ENCODE data around the gene SPNS2.
A peak's percentile ranks its signal among the peaks of the same experiment; 100 is the strongest.

SPNS2 gene

DNA sequence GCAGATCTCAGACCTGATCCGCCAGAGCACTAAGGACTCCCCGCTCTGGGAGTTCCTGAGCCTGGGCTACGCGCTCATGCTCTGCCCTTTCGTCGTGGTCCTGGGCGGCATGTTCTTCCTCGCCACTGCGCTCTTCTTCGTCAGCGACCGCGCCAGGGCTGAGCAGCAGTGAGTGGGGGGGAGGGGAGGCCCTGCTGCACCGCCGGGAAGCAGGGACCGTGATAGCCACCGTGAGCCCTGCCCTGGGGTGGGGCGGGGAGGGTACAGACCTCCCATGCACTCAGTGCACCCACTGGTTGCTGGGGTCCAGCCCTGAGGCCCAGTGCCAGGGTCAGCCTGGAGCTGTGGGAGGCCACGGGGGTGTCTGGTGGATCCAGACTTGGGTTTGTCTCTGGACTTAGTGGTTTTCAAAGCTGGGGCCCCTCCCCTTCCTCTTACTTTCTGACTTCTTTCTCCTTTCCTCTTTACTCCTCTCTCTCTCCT lies 37.6 kb downstream of the SPNS2 start:
- Histone ChIP-seq H3K36me3 (ENCODE audit: low read depth) (peaks cover 28% of the 10 kb centered on the region), H3K4me1 (ENCODE audit: insufficient read depth, poor library complexity, severe bottlenecking) (no peaks in the 10 kb centered on the region), H3K4me3 (ENCODE audit: severe bottlenecking) (no peak overlapping the region), H3K27ac (ENCODE audit: poor library complexity, severe bottlenecking) (no peak overlapping the region), H3K9me3 (ENCODE audit: severe bottlenecking) (no peaks in the 10 kb centered on the region), H3K27me3 (ENCODE audit: insufficient read depth, poor library complexity, severe bottlenecking) (no peaks in the 10 kb centered on the region)
- DNase-seq (ENCODE audit: low spot score), result no peak
- no peak for ATAC-seq (ENCODE audit: low read depth)
- TF ChIP-seq, protein P1, sequence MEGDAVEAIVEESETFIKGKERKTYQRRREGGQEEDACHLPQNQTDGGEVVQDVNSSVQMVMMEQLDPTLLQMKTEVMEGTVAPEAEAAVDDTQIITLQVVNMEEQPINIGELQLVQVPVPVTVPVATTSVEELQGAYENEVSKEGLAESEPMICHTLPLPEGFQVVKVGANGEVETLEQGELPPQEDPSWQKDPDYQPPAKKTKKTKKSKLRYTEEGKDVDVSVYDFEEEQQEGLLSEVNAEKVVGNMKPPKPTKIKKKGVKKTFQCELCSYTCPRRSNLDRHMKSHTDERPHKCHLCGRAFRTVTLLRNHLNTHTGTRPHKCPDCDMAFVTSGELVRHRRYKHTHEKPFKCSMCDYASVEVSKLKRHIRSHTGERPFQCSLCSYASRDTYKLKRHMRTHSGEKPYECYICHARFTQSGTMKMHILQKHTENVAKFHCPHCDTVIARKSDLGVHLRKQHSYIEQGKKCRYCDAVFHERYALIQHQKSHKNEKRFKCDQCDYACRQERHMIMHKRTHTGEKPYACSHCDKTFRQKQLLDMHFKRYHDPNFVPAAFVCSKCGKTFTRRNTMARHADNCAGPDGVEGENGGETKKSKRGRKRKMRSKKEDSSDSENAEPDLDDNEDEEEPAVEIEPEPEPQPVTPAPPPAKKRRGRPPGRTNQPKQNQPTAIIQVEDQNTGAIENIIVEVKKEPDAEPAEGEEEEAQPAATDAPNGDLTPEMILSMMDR (IDR thresholded peaks at IDR 0.05; ENCODE audit: poor library complexity, severe bottlenecking), result no peak

DNA sequence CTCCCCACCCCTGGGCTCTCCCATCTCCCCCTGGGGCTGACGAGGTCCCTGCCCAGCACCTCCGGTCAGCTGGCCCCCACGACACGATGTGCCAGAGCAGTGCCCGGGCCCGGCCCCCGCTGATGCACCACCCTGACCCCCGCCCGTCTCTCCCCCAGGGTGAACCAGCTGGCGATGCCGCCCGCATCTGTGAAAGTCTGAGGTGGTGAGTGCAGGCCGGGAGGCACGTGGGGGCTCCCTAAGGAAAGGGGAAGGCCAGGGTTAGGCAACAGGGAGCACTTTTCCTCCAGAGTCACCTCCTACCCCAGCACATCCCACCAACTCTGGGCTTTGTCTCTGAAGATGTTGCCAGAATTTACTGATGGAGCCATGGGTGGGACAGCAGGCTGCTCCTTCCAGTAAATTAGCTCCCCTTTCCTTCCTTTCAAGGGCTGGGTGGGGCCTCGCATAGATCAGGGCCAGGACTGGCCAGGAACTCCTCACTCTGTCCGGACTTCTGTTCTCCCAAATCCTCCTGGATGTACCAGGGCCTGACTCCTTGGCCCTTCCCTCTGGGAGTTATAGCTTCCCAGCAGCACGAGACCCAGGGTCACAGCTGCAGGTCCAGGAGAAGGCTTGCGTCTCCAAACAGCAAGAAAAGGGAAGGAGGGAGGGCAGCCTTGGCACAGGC lies 38.2 kb downstream of the SPNS2 start:
- Histone ChIP-seq H3K27me3 (ENCODE audit: insufficient read depth, poor library complexity, severe bottlenecking) (no peaks in the 10 kb centered on the region), H3K36me3 (ENCODE audit: low read depth) (peaks cover 33% of the 10 kb centered on the region), H3K4me1 (ENCODE audit: insufficient read depth, poor library complexity, severe bottlenecking) (no peaks in the 10 kb centered on the region), H3K4me3 (ENCODE audit: severe bottlenecking) (no peak overlapping the region), H3K27ac (ENCODE audit: poor library complexity, severe bottlenecking) (no peak overlapping the region), H3K9me3 (ENCODE audit: severe bottlenecking) (no peaks in the 10 kb centered on the region)
- no peak for DNase-seq (ENCODE audit: low spot score)
- ATAC-seq (ENCODE audit: low read depth), result peak; percentile 8; the same call in 1 of the 3 replicates
- TF ChIP-seq, protein P1 (IDR thresholded peaks at IDR 0.05; ENCODE audit: poor library complexity, severe bottlenecking), result no peak

DNA sequence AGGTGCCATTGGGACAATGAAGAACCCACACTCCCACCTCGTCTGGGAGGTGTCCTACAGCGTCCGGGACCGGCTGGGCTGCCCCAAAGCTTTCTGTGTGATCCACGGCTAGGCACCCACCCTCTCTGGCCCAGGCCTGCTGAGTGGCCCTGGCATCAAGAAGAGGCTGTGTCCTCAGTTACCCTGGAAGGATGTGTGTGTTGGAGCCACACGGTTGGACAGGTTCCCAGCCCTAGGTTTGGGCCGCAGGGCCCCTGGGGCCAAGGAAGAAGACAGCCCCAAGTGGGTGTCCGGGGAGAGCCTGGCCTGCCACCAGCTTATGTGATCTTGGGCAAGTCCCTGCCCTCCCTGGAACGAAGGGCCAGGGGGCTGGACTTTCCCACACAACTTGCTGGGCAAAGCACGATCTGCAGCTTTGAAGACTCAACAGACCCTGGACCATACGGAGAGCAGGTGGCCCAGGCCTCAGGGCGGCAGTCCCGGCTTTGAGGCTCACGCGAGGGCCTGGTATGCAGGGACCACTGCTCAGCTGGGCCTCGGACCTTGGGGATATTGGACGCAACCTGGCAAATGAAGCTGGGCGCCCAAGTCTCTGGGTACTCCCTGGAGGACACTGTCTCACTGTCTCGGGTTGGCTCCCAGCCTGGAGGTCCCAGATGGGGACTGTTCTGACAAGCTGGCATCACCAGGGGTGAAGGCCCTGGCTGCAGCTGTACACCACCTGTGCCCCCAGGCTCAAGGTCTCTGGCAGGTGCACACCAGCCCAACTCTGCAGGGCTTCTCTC lies 39.0 kb downstream of the SPNS2 start:
- Histone ChIP-seq H3K4me1 (ENCODE audit: insufficient read depth, poor library complexity, severe bottlenecking) (no peaks in the 10 kb centered on the region), H3K27ac (ENCODE audit: poor library complexity, severe bottlenecking) (no peak overlapping the region), H3K9me3 (ENCODE audit: severe bottlenecking) (no peaks in the 10 kb centered on the region), H3K27me3 (ENCODE audit: insufficient read depth, poor library complexity, severe bottlenecking) (no peaks in the 10 kb centered on the region), H3K4me3 (ENCODE audit: severe bottlenecking) (no peak overlapping the region), H3K36me3 (ENCODE audit: low read depth) (peaks cover 41% of the 10 kb centered on the region)
- TF ChIP-seq, protein P1 (IDR thresholded peaks at IDR 0.05; ENCODE audit: poor library complexity, severe bottlenecking), result no peak
- DNase-seq (ENCODE audit: low spot score), result no peak
- no peak for ATAC-seq (ENCODE audit: low read depth)

DNA sequence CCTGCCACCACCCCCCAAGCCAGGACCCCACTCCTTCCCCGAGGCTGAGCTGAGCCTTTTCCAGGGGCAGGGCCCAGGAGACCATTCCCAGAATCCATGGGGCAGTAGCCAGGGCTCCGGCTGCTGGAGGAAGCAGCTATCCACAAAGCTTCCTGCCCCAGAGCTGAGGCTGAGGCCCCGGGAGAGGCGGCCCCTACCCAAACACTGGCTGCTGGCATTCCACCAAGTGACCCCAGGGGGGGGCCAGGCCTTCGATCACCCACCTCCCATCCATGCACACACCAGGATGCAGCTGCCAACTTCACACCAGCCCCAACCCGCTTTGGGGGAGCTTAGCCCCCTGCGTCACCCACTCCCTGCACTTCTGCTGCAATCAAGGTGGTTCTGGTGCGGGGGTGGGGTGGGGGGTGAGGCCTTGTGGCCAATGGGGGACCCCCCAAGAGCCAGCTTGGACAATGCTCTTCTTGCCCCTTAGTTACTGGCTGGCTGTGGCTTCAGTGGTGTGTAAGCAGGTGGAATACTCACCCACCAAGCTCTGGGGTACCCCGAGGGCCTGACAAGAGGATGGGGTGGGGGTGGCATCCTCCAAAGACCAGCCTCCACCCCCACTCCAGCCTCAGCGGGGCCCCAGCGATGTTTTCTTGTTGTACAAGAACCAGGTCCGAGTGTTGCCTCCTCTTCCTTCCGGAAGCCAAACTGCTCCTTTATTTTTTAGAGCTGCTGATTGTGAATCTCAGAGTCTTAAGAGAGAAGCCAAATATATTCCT lies 39.7 kb downstream of the SPNS2 start:
- Histone ChIP-seq H3K36me3 (ENCODE audit: low read depth) (peaks cover 46% of the 10 kb centered on the region), H3K27ac (ENCODE audit: poor library complexity, severe bottlenecking) (no peak overlapping the region), H3K4me1 (ENCODE audit: insufficient read depth, poor library complexity, severe bottlenecking) (no peaks in the 10 kb centered on the region), H3K4me3 (ENCODE audit: severe bottlenecking) (no peak overlapping the region), H3K27me3 (ENCODE audit: insufficient read depth, poor library complexity, severe bottlenecking) (no peaks in the 10 kb centered on the region), H3K9me3 (ENCODE audit: severe bottlenecking) (no peaks in the 10 kb centered on the region)
- DNase-seq (ENCODE audit: low spot score) (no peak), ATAC-seq (ENCODE audit: low read depth) (no peak)
- TF ChIP-seq, protein P1 (IDR thresholded peaks at IDR 0.05; ENCODE audit: poor library complexity, severe bottlenecking), result no peak
